H1 (cell line): ENCODE data around the gene MATR3. TPM values are rescaled to one million over a fixed set of nuclear protein-coding genes. Genes with fewer than 3 reads are reported as not detected.

Experiments used
- polyA plus RNA-seq, 7 experiments: library from polyadenylated mRNA; depleted of rRNA in 3 of 7; stranded (reverse) in 5 of 7; unstranded in 2 of 7; fragments of >200 nt in 5 of 7; fragments of 200-250 nt in 2 of 7; gene quantifications; 1 replicate in 5 of 7; 2 replicates in 1 of 7; 4 replicates in 1 of 7; pipeline versions ENCODE4 v1.2.1 to v1.2.3, GENCODE V29; 2011 to 2013; ENCODE audit warnings: missing spikeins in 2 of 7, mixed read lengths in 2 of 7
- small RNA-seq: library from polyadenylated mRNA; stranded (forward); fragments of <200 nt; extraction: miRNeasy Mini kit (QIAGEN cat#:217004); gene quantifications from one replicate; pipeline ENCODE3, GENCODE V24; 2013; ENCODE audit not compliant: insufficient read depth
- total RNA-seq: library from RNA; stranded (reverse); fragmentation: NEBNext Ultra II Directional; extraction: Animal tissue kit (Norgen Biotek cat#: 25700); gene quantifications from 2 replicates; pipeline ENCODE4 v1.2.1, GENCODE V29; 2021

The MATR3 gene
- total and polyA plus RNA-seq, 2 of the 8 experiments (the other 6 are each of a cell fraction or from before 2014, with no cell fraction given), result 116 to 389 TPM

Small RNA genes lying within 50 kb of the gene (small RNA-seq; reads per million reads assigned to genes)
- gene RNA5SP195 (not detected), gene SNORA74A (437 reads per million, percentile 99 among the genes with 10 or more reads in this experiment), gene SNORA74D (66.5 reads per million, percentile 97 among the genes with 10 or more reads in this experiment)

Other genes with a start within 250 kb of the MATR3 start
- gene SIL1, start 95.4 kb upstream of the MATR3 start, total RNA-seq, result 6.6 and 8.3 TPM in 2 replicates
- gene SIL1, start 95.4 kb upstream of the MATR3 start, polyA plus RNA-seq (2011; rRNA removed), result 12.8 and 13.9 TPM in 2 replicates
- gene PAIP2, start 48.1 kb downstream of the MATR3 start, total RNA-seq, result 157 and 162 TPM in 2 replicates
- gene PAIP2, start 48.1 kb downstream of the MATR3 start, polyA plus RNA-seq (2011; rRNA removed), result 68.8 and 87.6 TPM in 2 replicates
- not detected in 2 replicates for gene SLC23A1, start 89.6 kb downstream of the MATR3 start, total RNA-seq
- gene SLC23A1, start 89.6 kb downstream of the MATR3 start, polyA plus RNA-seq (2011; rRNA removed), result 0.03 TPM in 1 of 2 replicates, not detected in the other
- gene MZB1, start 96.2 kb downstream of the MATR3 start, total RNA-seq, result 0.47 TPM in 1 of 2 replicates, not detected in the other
- gene MZB1, start 96.2 kb downstream of the MATR3 start, polyA plus RNA-seq (2011; rRNA removed), result 0.39 and 0.71 TPM in 2 replicates
- gene PROB1, start 101.4 kb downstream of the MATR3 start, total RNA-seq, result 3.1 and 3.3 TPM in 2 replicates
- gene PROB1, start 101.4 kb downstream of the MATR3 start, polyA plus RNA-seq (2011; rRNA removed), result 0.89 and 1.9 TPM in 2 replicates
- 9.4 and 11.6 TPM in 2 replicates for gene SPATA24, start 110.3 kb downstream of the MATR3 start, total RNA-seq
- gene SPATA24, start 110.3 kb downstream of the MATR3 start, polyA plus RNA-seq (2011; rRNA removed), result 4.4 and 5.8 TPM in 2 replicates
- gene DNAJC18, start 145.8 kb downstream of the MATR3 start, total RNA-seq, result 22.0 and 29.2 TPM in 2 replicates
- gene DNAJC18, start 145.8 kb downstream of the MATR3 start, polyA plus RNA-seq (2011; rRNA removed), result 3.8 and 7.8 TPM in 2 replicates
- gene ECSCR, start 169.0 kb downstream of the MATR3 start, total RNA-seq, result 2.7 and 3.3 TPM in 2 replicates
- 4.9 and 7.2 TPM in 2 replicates for gene ECSCR, start 169.0 kb downstream of the MATR3 start, polyA plus RNA-seq (2011; rRNA removed)
- gene SMIM33, start 177.3 kb downstream of the MATR3 start, total RNA-seq, result not detected in 2 replicates
- gene SMIM33, start 177.3 kb downstream of the MATR3 start, polyA plus RNA-seq (2011; rRNA removed), result not detected in 2 replicates
- gene STING1, start 189.0 kb downstream of the MATR3 start, total RNA-seq, result 0.26 and 0.42 TPM in 2 replicates
- gene STING1, start 189.0 kb downstream of the MATR3 start, polyA plus RNA-seq (2011; rRNA removed), result 0.47 and 1.2 TPM in 2 replicates